K562 (cell line): ENCODE measurements around the gene KIF3B. TPM values are rescaled to one million over a fixed set of nuclear protein-coding genes. Genes with fewer than 3 reads are reported as not detected.

ENCODE experiments used
- ATAC-seq: fragments of 200-7000 bp; cut with Tn5 transposase; 3 replicates; pipeline ENCODE4 v1.9.1; 2020; ENCODE audit warnings: moderate library complexity
- BruUV-seq: library from RNA; stranded (reverse); fragments of 400-500 nt; replicated peaks from 2 replicates; lab custom pipeline; 2021; lab: Mats Ljungman, UMichigan
- CTCF ChIA-PET: fragments of 300-600 bp; formaldehyde crosslinking; extraction: SDS; loops from one replicate; lab custom pipeline; 2021; ENCODE audit warnings: low intra/inter-chr PET ratio; lab: Yijun Ruan, JAX
- POLR2A ChIA-PET: fragments of 300-600, 350-650 bp; sonication (Branson Sonifier 250); formaldehyde crosslinking; extraction: SDS; loops from one replicate; lab custom pipeline; 2021; ENCODE audit warnings: antibody characterized with exemption, inconsistent platforms; lab: Yijun Ruan, JAX
- DNase-seq, 4 experiments: peaks; one replicate each; pipeline versions ENCODE4 v3.0.0 to v3.0.0-alpha.2; 2011 to 2018; ENCODE audit warnings: low spot score in 3 of 4, mixed read lengths in 3 of 4; ENCODE audit errors: extremely low read depth in 1 of 4
- FAIRE-seq: peaks from 2 replicates; lab custom pipeline; 2011; peaks lifted over from hg19 to GRCh38; lab: Jason Lieb, UNC
- H2AFZ ChIP-seq: 2 replicates; pipeline ENCODE4 v1.6.0; 2011; ENCODE audit warnings: low read depth, low read length, control low read depth, inconsistent platforms
- H3K27ac ChIP-seq: fragments of 200-600 bp; 3 replicates; pipeline ENCODE4 v1.8.0; 2011; ENCODE audit warnings: low read depth, mild to moderate bottlenecking, control low read depth, inconsistent platforms, low read length, moderate library complexity, mixed read lengths; ENCODE audit errors: extremely low read depth
- H3K27me3 ChIP-seq, 2 experiments: fragments of 300-600 bp in 1 of 2; 2 replicates in 1 of 2; 3 replicates in 1 of 2; pipeline versions ENCODE4 v1.6.0 to v1.8.0; 2011; ENCODE audit warnings: inconsistent platforms in 2 of 2, low read length in 2 of 2, mild to moderate bottlenecking in 1 of 2, mixed read lengths in 1 of 2, moderate library complexity in 1 of 2; ENCODE audit not compliant: control insufficient read depth in 2 of 2, insufficient read depth in 2 of 2
- H3K36me3 ChIP-seq: fragments of 300-600 bp; 3 replicates; pipeline ENCODE4 v1.8.0; 2011; ENCODE audit warnings: mild to moderate bottlenecking, low read length, inconsistent platforms; ENCODE audit not compliant: control insufficient read depth, insufficient read depth
- H3K4me1 ChIP-seq, 2 experiments: fragments of 200-600 bp in 1 of 2; replicated peaks in 1 of 2; 2 replicates in 1 of 2; 3 replicates in 1 of 2; pipeline versions ENCODE4 v1.5.1 to v1.8.0; 2011; ENCODE audit warnings: inconsistent platforms in 2 of 2, low read length in 2 of 2, mild to moderate bottlenecking in 1 of 2, mixed read lengths in 1 of 2, moderate library complexity in 1 of 2; ENCODE audit not compliant: control insufficient read depth in 2 of 2, insufficient read depth in 2 of 2
- H3K4me2 ChIP-seq: 2 replicates; pipeline ENCODE4 v1.6.1; 2011; ENCODE audit warnings: low read length, control low read depth, inconsistent platforms, mixed read lengths; ENCODE audit not compliant: insufficient read depth
- H3K4me3 ChIP-seq: fragments of 200-600 bp; sonication (generic), shearing (Covaris generic); 2 replicates; pipeline ENCODE4 v1.5.1; 2016; ENCODE audit warnings: control low read depth, inconsistent platforms
- H3K79me2 ChIP-seq: fragments of 200-600 bp; 3 replicates; pipeline ENCODE4 v1.8.0; 2011; ENCODE audit warnings: low read length, inconsistent platforms; ENCODE audit not compliant: control insufficient read depth, insufficient read depth
- H3K9ac ChIP-seq, 2 experiments: 2 replicates each; pipeline versions ENCODE4 v1.6.0 to v1.6.1; 2011; ENCODE audit warnings: low read depth in 2 of 2, low read length in 2 of 2, control low read depth in 1 of 2, inconsistent platforms in 1 of 2, mild to moderate bottlenecking in 1 of 2, mixed read lengths in 1 of 2; ENCODE audit not compliant: insufficient read depth in 1 of 2
- H3K9me1 ChIP-seq: one replicate; pipeline ENCODE4 v1.6.0; 2011; ENCODE audit warnings: inconsistent platforms, mild to moderate bottlenecking, low read length, moderate library complexity; ENCODE audit not compliant: control insufficient read depth, insufficient read depth
- H3K9me3 ChIP-seq: replicated peaks from 2 replicates; pipeline ENCODE4 v1.5.1; 2011; ENCODE audit warnings: low read depth, low read length, inconsistent platforms; ENCODE audit not compliant: control insufficient read depth, insufficient read depth
- H4K20me1 ChIP-seq: replicated peaks from 2 replicates; pipeline ENCODE4 v1.6.1; 2011; ENCODE audit warnings: low read length, inconsistent platforms, mixed read lengths; ENCODE audit not compliant: control insufficient read depth, insufficient read depth
- CCNT2 ChIP-seq: IDR thresholded peaks from 2 replicates; pipeline ENCODE4 v1.6.1; 2011; ENCODE audit warnings: borderline replicate concordance, low read depth, mild to moderate bottlenecking, moderate library complexity, mixed read lengths, low read length; ENCODE audit not compliant: insufficient read length; ENCODE audit errors: extremely low read depth
- FIP1L1 ChIP-seq: fragments of 200-400 bp; formaldehyde crosslinking; IDR thresholded peaks from 2 replicates; pipeline ENCODE4 v1.6.1; 2018; ENCODE audit warnings: mild to moderate bottlenecking, low read depth, low read length; ENCODE audit not compliant: poor library complexity, severe bottlenecking
- LARP7 ChIP-seq: fragments of 450-650 bp; IDR thresholded peaks from 2 replicates; pipeline ENCODE4 v1.6.1; 2016
- MLLT1 ChIP-seq, 2 experiments: fragments of 450-650 bp; IDR thresholded peaks; 2 replicates each; pipeline ENCODE4 v1.6.1; 2016
- TAL1 ChIP-seq: fragments of 450-650 bp; IDR thresholded peaks from 2 replicates; pipeline ENCODE4 v1.6.1; 2016; ENCODE audit warnings: mild to moderate bottlenecking
- TEAD4 ChIP-seq, 2 experiments: sonication (generic) in 1 of 2; formaldehyde crosslinking in 1 of 2; IDR thresholded peaks; 2 replicates each; pipeline versions ENCODE4 v1.6.1 to v1.8.0; 2012 to 2022; ENCODE audit warnings: borderline replicate concordance in 1 of 2, inconsistent platforms in 1 of 2, low read length in 1 of 2, mild to moderate bottlenecking in 1 of 2, missing genetic modification reagents in 1 of 2
- TFAP4 ChIP-seq: sonication (generic); formaldehyde crosslinking; IDR thresholded peaks from 2 replicates; pipeline ENCODE4 v1.8.0; 2022; ENCODE audit warnings: missing genetic modification reagents, mild to moderate bottlenecking, moderate library complexity, borderline replicate concordance
- TRIM24 ChIP-seq, 2 experiments: fragments of 450-650 bp; IDR thresholded peaks; 2 replicates each; pipeline ENCODE4 v1.6.1; 2016
- TRIM28 ChIP-seq: fragments of 450-650 bp; IDR thresholded peaks from 2 replicates; pipeline ENCODE4 v1.6.1; 2017
- VEZF1 ChIP-seq: fragments of 200-800 bp; sonication (Bioruptor generic); IDR thresholded peaks from 2 replicates; pipeline ENCODE4 v1.6.1; 2017; ENCODE audit warnings: missing genetic modification characterization, missing compliant biosample characterization
- ZBTB11 ChIP-seq, 3 experiments: fragments of 200-800 bp in 1 of 3; fragments of 250-450 bp in 1 of 3; fragments of 450-650 bp in 1 of 3; sonication (Bioruptor Pico) in 1 of 3; sonication (Bioruptor generic) in 1 of 3; formaldehyde crosslinking in 1 of 3; IDR thresholded peaks; 2 replicates each; pipeline versions ENCODE4 v1.6.1 to v1.8.0; 2016 to 2022; ENCODE audit warnings: mild to moderate bottlenecking in 2 of 3, missing genetic modification characterization in 2 of 3, missing compliant biosample characterization in 1 of 3, moderate library complexity in 1 of 3
- ZFP1 ChIP-seq: fragments of 450-650 bp; formaldehyde crosslinking; IDR thresholded peaks from 2 replicates; pipeline ENCODE4 v1.4.0; 2020; ENCODE audit warnings: mild to moderate bottlenecking, mixed read lengths
- ZNF165 ChIP-seq: fragments of 250-450 bp; sonication (Bioruptor Pico); IDR thresholded peaks from 2 replicates; pipeline ENCODE4 v1.4.0; 2020; ENCODE audit warnings: borderline replicate concordance
- ZNF507 ChIP-seq: conservative IDR thresholded peaks from 2 replicates; pipeline ENCODE4 v1.6.1; 2017; ENCODE audit warnings: missing genetic modification characterization, missing compliant biosample characterization
- WGBS: fragments of 100-300 bp; shearing (Covaris generic); methylation state at CpG from one replicate; pipeline ENCODE4 v1.1.6; 2016; ENCODE audit warnings: low coverage, mixed read lengths; ENCODE audit not compliant: insufficient coverage; ENCODE audit errors: missing lambda C conversion rate; 5-methylcytosine and 5-hydroxymethylcytosine counted together
- in situ Hi-C: fragments of 300-500 bp; cut with MboI; formaldehyde crosslinking; loops from 4 replicates; pipeline ENCODE4 v1.15.0; 2018; ENCODE audit warnings: inconsistent platforms, mixed read lengths
- intact Hi-C: fragments of 100-400 bp; cut with micrococcal nuclease; formaldehyde crosslinking; loops from 2 replicates; pipeline ENCODE4 v1.14.2; 2022
- polyA plus RNA-seq, 8 experiments: library from polyadenylated mRNA; depleted of rRNA in 4 of 8; stranded (reverse) in 5 of 8; unstranded in 3 of 8; fragments of >200 nt; fragmentation: Nextera tagmentation in 2 of 8; fragmentation: Illumina TruSeq in 1 of 8; extraction: Ambion mirVana in 2 of 8; extraction: Trizol in 1 of 8; gene quantifications; 2 replicates each; pipeline versions ENCODE4 v1.2.1 to v1.2.3, GENCODE V29; 2011 to 2014; ENCODE audit warnings: inconsistent platforms in 1 of 8, missing spikeins in 1 of 8
- total RNA-seq, 7 experiments: library from RNA; depleted of rRNA in 6 of 7; stranded (reverse); fragments of >200 nt in 6 of 7; fragmentation: Illumina TruSeq in 2 of 7; extraction: Trizol in 2 of 7; gene quantifications; 2 replicates each; pipeline versions ENCODE4 v1.2.1 to v1.2.3, GENCODE V29; 2011 to 2021; ENCODE audit warnings: low replicate concordance in 1 of 7

Gene KIF3B
- total and polyA plus RNA-seq, 9 of the 15 experiments (the other 6 are each of a cell fraction or from before 2014, with no cell fraction given), result 2.9 to 12.3 (median 8.6) TPM

GRCh38 chr20:32336918-32337347 is 59.5 kb downstream of the KIF3B start:
- in situ Hi-C loops, result no loop called here
- intact Hi-C loops, result loop anchor here (2.0 to 10.0 kb wide), 2 partner anchors 102 to 318 kb away; no protein-coding TSS in a partner anchor
- peak overlapping the region; percentile 42; the same call in 1 of the 2 replicates for H2AFZ ChIP-seq
- H3K4me2 ChIP-seq, result no peak overlapping the region; the same call in 1 of the 2 replicates
- CTCF ChIA-PET, result interaction anchor here (0.6 to 1.3 kb wide), 2 partner anchors 101 to 107 kb away, joined by 3 to 4 read pairs; no protein-coding TSS in a partner anchor
- H3K9me1 ChIP-seq, result no peaks in the 10 kb centered on the region
- WGBS, result 7% methylated on average over 5 of the region's 5 CpGs
- peaks cover 2% of the 10 kb centered on the region; the same call in 1 of the 3 replicates for H3K36me3 ChIP-seq
- peak; percentile 81 for FAIRE-seq
- H3K27me3 ChIP-seq, result no peaks in the 10 kb centered on the region
- no peaks in the 10 kb centered on the region for H4K20me1 ChIP-seq
- H3K9me3 ChIP-seq, result no peaks in the 10 kb centered on the region
- no peaks in the 10 kb centered on the region for H3K79me2 ChIP-seq
- no peak overlapping the region for H3K9ac ChIP-seq
- H3K4me1 ChIP-seq, result peaks cover 3 to 33% of the 10 kb centered on the region in 2 experiments
- POLR2A ChIA-PET, result no interaction called here
- no peak overlapping the region for H3K27ac ChIP-seq
- peak; percentile 38 to 62 (median 49) for DNase-seq
- no peak overlapping the region for H3K4me3 ChIP-seq
- ATAC-seq, result peak; percentile 58
- no TSS peak for BruUV-seq
- TF ChIP-seq TRIM28, result peak; percentile 26; the same call in 1 of the 2 replicates
- peak in 1 of 2 experiments; percentile 58; a peak in 1 of 4 replicates for TF ChIP-seq MLLT1 (IDR thresholded peaks at IDR 0.05)
- 0 out of 2 replicates have a peak, but pooled peaks have one; percentile 46 for TF ChIP-seq ZFP1 (CRISPR knock-in tag)
- TF ChIP-seq ZNF507 (tag), result peak; percentile 97
- 0 out of 2 replicates have a peak, but pooled peaks have one; percentile 11 for TF ChIP-seq TEAD4 (IDR thresholded peaks at IDR 0.05; ENCODE audit: low read length)
- no peak for TF ChIP-seq TEAD4 (CRISPR knock-in tag; IDR thresholded peaks at IDR 0.05; ENCODE audit: borderline replicate concordance)
- TF ChIP-seq TFAP4 (CRISPR knock-in tag), result no peak
- no peak for TF ChIP-seq ZNF165 (CRISPR knock-in tag)
- no peak for TF ChIP-seq TRIM24 (IDR thresholded peaks at IDR 0.05)
- no peak for TF ChIP-seq LARP7
- TF ChIP-seq TAL1, result no peak
- TF ChIP-seq ZBTB11 (CRISPR knock-in tag; IDR thresholded peaks at IDR 0.05), result no peak
- TF ChIP-seq VEZF1 (CRISPR knock-in tag), result no peak
- TF ChIP-seq CCNT2, result no peak
- no peak for TF ChIP-seq FIP1L1
